Ureter (tissue), 1 donor: Measurements from ENCODE around the gene BIRC2. TPM values are rescaled to one million over a fixed set of nuclear protein-coding genes. Genes with fewer than 3 reads are reported as not detected.

ENCODE experiments used
- total RNA-seq: library from RNA; stranded (reverse); gene quantifications from one replicate; pipeline ENCODE4 v1.2.4, GENCODE V29; 2023
- donor health status: DM: yes; HTN: yes; CAD: no.

Gene BIRC2
- total RNA-seq, 1 donor from 2014 or later = 44.4 TPM

Other genes starting within 250 kb of the BIRC2 start
- gene YAP1, start 236.8 kb upstream of the BIRC2 start, total RNA-seq = 152 TPM
- 15.5 TPM for gene BIRC3, start 29.7 kb upstream of the BIRC2 start, total RNA-seq
- 249 TPM for gene TMEM123, start 105.6 kb downstream of the BIRC2 start, total RNA-seq
- gene MMP7, start 183.5 kb downstream of the BIRC2 start, total RNA-seq = 226 TPM